ENCODE results near the gene SCYL1. TPM values are rescaled to one million over a fixed set of nuclear protein-coding genes. Genes with fewer than 3 reads are reported as not detected.

Gene SCYL1
- total and polyA plus RNA-seq, 2 experiments from 2014 or later: 52.7 to 66.1 TPM

DNA sequence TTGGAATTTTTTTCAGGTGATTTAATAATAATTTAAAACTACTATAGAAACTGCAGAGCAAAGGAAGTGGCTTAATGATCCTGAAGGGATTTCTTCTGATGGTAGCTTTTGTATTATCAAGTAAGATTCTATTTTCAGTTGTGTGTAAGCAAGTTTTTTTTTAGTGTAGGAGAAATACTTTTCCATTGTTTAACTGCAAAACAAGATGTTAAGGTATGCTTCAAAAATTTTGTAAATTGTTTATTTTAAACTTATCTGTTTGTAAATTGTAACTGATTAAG, 22.7 kb upstream of the SCYL1 start:
- peaks cover 25% of the 10 kb centered on the region for H3K4me1 ChIP-seq (ENCODE audit: insufficient read depth)
- ATAC-seq: no peak
- peaks cover 35% of the 10 kb centered on the region for H3K4me1 Mint-ChIP-seq
- H3K9me2 ChIP-seq (ENCODE audit: insufficient read depth): no peaks in the 10 kb centered on the region
- H4K20me1 ChIP-seq (replicated peaks; ENCODE audit: insufficient read depth): peaks cover 61% of the 10 kb centered on the region
- peak overlapping the region; percentile 65 for H3K4me3 ChIP-seq
- no peaks in the 10 kb centered on the region for H3K27me3 ChIP-seq (ENCODE audit: insufficient read depth)
- no peak overlapping the region for H3K4me3 Mint-ChIP-seq
- no peak for TF ChIP-seq ZNF331 (CRISPR knock-in tag; IDR thresholded peaks at IDR 0.05; ENCODE audit: low read depth)
- TF ChIP-seq POLR2AphosphoS5 (IDR thresholded peaks at IDR 0.05; ENCODE audit: low read depth): no peak
- TF ChIP-seq CTCF (conservative IDR thresholded peaks at IDR 0.05; ENCODE audit: low read depth in 2 of 2): no peak
- no peak for TF ChIP-seq CREB1 (CRISPR knock-in tag; IDR thresholded peaks at IDR 0.05; ENCODE audit: low read depth)
- TF ChIP-seq STAT1 (IDR thresholded peaks at IDR 0.05; ENCODE audit: unreplicated experiment): no peak
- TF ChIP-seq, protein P1, sequence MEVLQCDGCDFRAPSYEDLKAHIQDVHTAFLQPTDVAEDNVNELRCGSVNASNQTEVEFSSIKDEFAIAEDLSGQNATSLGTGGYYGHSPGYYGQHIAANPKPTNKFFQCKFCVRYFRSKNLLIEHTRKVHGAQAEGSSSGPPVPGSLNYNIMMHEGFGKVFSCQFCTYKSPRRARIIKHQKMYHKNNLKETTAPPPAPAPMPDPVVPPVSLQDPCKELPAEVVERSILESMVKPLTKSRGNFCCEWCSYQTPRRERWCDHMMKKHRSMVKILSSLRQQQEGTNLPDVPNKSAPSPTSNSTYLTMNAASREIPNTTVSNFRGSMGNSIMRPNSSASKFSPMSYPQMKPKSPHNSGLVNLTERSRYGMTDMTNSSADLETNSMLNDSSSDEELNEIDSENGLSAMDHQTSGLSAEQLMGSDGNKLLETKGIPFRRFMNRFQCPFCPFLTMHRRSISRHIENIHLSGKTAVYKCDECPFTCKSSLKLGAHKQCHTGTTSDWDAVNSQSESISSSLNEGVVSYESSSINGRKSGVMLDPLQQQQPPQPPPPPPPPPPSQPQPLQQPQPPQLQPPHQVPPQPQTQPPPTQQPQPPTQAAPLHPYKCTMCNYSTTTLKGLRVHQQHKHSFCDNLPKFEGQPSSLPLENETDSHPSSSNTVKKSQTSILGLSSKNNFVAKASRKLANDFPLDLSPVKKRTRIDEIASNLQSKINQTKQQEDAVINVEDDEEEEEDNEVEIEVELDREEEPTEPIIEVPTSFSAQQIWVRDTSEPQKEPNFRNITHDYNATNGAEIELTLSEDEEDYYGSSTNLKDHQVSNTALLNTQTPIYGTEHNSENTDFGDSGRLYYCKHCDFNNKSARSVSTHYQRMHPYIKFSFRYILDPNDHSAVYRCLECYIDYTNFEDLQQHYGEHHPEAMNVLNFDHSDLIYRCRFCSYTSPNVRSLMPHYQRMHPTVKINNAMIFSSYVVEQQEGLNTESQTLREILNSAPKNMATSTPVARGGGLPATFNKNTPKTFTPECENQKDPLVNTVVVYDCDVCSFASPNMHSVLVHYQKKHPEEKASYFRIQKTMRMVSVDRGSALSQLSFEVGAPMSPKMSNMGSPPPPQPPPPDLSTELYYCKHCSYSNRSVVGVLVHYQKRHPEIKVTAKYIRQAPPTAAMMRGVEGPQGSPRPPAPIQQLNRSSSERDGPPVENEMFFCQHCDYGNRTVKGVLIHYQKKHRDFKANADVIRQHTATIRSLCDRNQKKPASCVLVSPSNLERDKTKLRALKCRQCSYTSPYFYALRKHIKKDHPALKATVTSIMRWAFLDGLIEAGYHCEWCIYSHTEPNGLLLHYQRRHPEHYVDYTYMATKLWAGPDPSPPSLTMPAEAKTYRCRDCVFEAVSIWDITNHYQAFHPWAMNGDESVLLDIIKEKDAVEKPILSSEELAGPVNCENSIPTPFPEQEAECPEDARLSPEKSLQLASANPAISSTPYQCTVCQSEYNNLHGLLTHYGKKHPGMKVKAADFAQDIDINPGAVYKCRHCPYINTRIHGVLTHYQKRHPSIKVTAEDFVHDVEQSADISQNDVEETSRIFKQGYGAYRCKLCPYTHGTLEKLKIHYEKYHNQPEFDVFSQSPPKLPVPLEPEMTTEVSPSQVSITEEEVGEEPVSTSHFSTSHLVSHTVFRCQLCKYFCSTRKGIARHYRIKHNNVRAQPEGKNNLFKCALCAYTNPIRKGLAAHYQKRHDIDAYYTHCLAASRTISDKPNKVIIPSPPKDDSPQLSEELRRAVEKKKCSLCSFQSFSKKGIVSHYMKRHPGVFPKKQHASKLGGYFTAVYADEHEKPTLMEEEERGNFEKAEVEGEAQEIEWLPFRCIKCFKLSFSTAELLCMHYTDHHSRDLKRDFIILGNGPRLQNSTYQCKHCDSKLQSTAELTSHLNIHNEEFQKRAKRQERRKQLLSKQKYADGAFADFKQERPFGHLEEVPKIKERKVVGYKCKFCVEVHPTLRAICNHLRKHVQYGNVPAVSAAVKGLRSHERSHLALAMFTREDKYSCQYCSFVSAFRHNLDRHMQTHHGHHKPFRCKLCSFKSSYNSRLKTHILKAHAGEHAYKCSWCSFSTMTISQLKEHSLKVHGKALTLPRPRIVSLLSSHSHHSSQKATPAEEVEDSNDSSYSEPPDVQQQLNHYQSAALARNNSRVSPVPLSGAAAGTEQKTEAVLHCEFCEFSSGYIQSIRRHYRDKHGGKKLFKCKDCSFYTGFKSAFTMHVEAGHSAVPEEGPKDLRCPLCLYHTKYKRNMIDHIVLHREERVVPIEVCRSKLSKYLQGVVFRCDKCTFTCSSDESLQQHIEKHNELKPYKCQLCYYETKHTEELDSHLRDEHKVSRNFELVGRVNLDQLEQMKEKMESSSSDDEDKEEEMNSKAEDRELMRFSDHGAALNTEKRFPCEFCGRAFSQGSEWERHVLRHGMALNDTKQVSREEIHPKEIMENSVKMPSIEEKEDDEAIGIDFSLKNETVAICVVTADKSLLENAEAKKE (CRISPR knock-in tag; IDR thresholded peaks at IDR 0.05): no peak
- no peak for TF ChIP-seq ZNF114 (CRISPR knock-in tag; IDR thresholded peaks at IDR 0.05)
- TF ChIP-seq, protein P2, sequence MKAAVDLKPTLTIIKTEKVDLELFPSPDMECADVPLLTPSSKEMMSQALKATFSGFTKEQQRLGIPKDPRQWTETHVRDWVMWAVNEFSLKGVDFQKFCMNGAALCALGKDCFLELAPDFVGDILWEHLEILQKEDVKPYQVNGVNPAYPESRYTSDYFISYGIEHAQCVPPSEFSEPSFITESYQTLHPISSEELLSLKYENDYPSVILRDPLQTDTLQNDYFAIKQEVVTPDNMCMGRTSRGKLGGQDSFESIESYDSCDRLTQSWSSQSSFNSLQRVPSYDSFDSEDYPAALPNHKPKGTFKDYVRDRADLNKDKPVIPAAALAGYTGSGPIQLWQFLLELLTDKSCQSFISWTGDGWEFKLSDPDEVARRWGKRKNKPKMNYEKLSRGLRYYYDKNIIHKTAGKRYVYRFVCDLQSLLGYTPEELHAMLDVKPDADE (IDR thresholded peaks at IDR 0.05): no peak
- no peak for TF ChIP-seq NANOG (IDR thresholded peaks at IDR 0.05; ENCODE audit: borderline replicate concordance)
- TF ChIP-seq JUNB (IDR thresholded peaks at IDR 0.05; ENCODE audit: unreplicated experiment): no peak
- no peak for TF ChIP-seq EZH2 (IDR thresholded peaks at IDR 0.05; ENCODE audit: low read depth, unreplicated experiment)
- TF ChIP-seq REST (IDR thresholded peaks at IDR 0.05; ENCODE audit: unreplicated experiment): no peak
- no peak for TF ChIP-seq EZH2phosphoT487 (IDR thresholded peaks at IDR 0.05; ENCODE audit: unreplicated experiment)
- H3K36me3 ChIP-seq (ENCODE audit: insufficient read depth): peaks cover 57% of the 10 kb centered on the region
- peaks cover 82% of the 10 kb centered on the region for H3F3A ChIP-seq (replicated peaks; ENCODE audit: low read depth)
- peak overlapping the region; percentile 77; the same call in 1 of the 2 replicates for H3K27ac Mint-ChIP-seq
- no peak overlapping the region for H2AFZ ChIP-seq
- H3K4me2 ChIP-seq: peak overlapping the region; percentile 84
- H3K27me3 Mint-ChIP-seq (ENCODE audit: insufficient read depth, low read depth, poor library complexity): peaks cover 45% of the 10 kb centered on the region
- no peaks in the 10 kb centered on the region; the same call in 2 of the 3 replicates for H3K36me3 Mint-ChIP-seq (ENCODE audit: low read depth)
- peak overlapping the region; percentile 100; the same call in 1 of the 2 replicates for H3K27ac ChIP-seq (ENCODE audit: low read depth)
- H3K9me3 Mint-ChIP-seq: peaks cover 8% of the 10 kb centered on the region; the same call in 2 of the 3 replicates
- peaks cover 84% of the 10 kb centered on the region for H3K79me2 ChIP-seq (replicated peaks; ENCODE audit: insufficient read depth)
- DNase-seq (ENCODE audit: low spot score): no peak
